Suppressor macrophage (primary cell): ENCODE data around the gene UGT1A6.

Experiments used
- DNase-seq, 4 experiments: peaks; one replicate each; pipeline ENCODE4 v3.0.0-alpha.2; 2020 to 2022

Gene UGT1A6

GRCh38 chr2:233768076-233768475 is 75.4 kb downstream of the UGT1A6 start:
- no peak for DNase-seq

- no peak for DNase-seq
Observed at GRCh38 chr2:233769260-233769659, 76.6 kb downstream of the UGT1A6 start.

GRCh38 chr2:233772153-233772552 is 79.5 kb downstream of the UGT1A6 start:
- DNase-seq = no peak

- no peak for DNase-seq
Observed at GRCh38 chr2:233772583-233772982, 79.9 kb downstream of the UGT1A6 start.

- no peak for DNase-seq
Observed at GRCh38 chr2:233773854-233774253, 81.2 kb downstream of the UGT1A6 start.

GRCh38 chr2:233775414-233775813 is 82.7 kb downstream of the UGT1A6 start:
- DNase-seq = no peak

GRCh38 chr2:233778030-233778429 is 85.3 kb downstream of the UGT1A6 start, which contains the start of gene MROH2A:
Gene MROH2A, plus strand, starts transcription at chr2:233778330. Its CDS starts 1,029 bp downstream, at chr2:233779359.
- no peak for DNase-seq

- no peak for DNase-seq
Observed at GRCh38 chr2:233779722-233780121, 87.0 kb downstream of the UGT1A6 start.

GRCh38 chr2:233780771-233781170 is 88.1 kb downstream of the UGT1A6 start:
- DNase-seq = no peak

- DNase-seq = no peak
Observed at GRCh38 chr2:233789554-233789953, 96.9 kb downstream of the UGT1A6 start.

GRCh38 chr2:233791151-233791882 is 98.6 kb downstream of the UGT1A6 start:
- no peak for DNase-seq

GRCh38 chr2:233791883-233792329 is 99.2 kb downstream of the UGT1A6 start:
- no peak for DNase-seq

GRCh38 chr2:233792720-233793119 is 100.0 kb downstream of the UGT1A6 start:
- no peak for DNase-seq

GRCh38 chr2:233793465-233794127 is 100.9 kb downstream of the UGT1A6 start:
- no peak for DNase-seq

- no peak for DNase-seq
Observed at GRCh38 chr2:233794128-233794658, 101.5 kb downstream of the UGT1A6 start.

GRCh38 chr2:233795735-233796171 is 103.1 kb downstream of the UGT1A6 start:
- no peak for DNase-seq

- no peak for DNase-seq
Observed at GRCh38 chr2:233796254-233796653, 103.6 kb downstream of the UGT1A6 start.

GRCh38 chr2:233798335-233799086 is 105.8 kb downstream of the UGT1A6 start:
- DNase-seq = no peak

- no peak for DNase-seq
Observed at GRCh38 chr2:233799087-233799665, 106.5 kb downstream of the UGT1A6 start.

GRCh38 chr2:233799716-233800115 is 107.0 kb downstream of the UGT1A6 start:
- DNase-seq = no peak

- DNase-seq = no peak
Observed at GRCh38 chr2:233800208-233800607, 107.5 kb downstream of the UGT1A6 start.

GRCh38 chr2:233801357-233802131 is 108.9 kb downstream of the UGT1A6 start:
- peak in 1 of 4 experiments; percentile 4 for DNase-seq
